Activated CD4-positive, CD25-positive, alpha-beta regulatory T cell treated with anti-CD3 and anti-CD28 coated beads, Interleukin-2, amount 50 U/mL, for 72 hours (primary cell): ENCODE results near the gene GRIK3.

Experiments
- DNase-seq: peaks from one replicate; pipeline ENCODE4 v3.0.0; 2021

GRIK3 gene

DNA sequence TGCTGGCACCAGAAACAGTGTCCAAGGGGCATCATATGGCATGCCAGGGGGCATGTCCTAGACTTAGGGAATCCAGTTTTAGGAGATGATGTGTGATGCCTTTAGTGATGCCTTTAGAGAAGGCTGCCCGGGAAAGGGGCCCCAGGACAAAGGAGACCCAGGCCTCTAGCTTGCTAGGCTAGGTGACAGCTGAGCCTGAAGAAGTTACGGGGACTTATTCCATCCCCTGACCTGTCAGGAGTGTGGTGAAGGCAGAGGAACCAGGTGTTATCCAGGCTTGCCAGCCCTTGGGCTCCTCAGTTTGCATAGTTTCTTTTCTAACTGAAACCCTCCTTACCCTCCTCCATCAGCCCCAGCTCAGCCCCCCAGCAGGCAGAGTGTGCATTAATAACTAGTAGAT, 281.9 kb downstream of the GRIK3 start:
- no peak for DNase-seq

GRCh38 chr1:36751525-36751924, 282.8 kb downstream of the GRIK3 start:
- DNase-seq: no peak

DNA sequence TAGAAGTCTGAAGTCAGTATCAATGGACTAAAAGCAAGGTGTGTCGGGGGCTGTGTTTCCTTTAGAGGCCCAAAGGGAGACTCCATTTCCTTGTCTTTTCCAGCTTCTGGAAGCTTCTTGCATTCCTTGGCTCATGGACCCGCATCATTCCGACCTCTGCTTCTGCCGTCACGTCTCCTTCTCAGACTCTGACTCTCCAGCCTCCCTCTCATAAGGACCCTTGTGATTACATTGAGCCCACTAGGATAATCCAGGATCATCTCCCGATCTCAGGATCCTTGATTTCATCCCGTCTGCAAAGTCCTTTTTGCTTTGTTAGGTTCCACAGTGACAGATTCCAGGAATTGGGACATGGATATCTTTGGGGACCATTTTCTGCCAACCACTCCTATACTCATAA, 285.8 kb downstream of the GRIK3 start:
- DNase-seq: no peak
